HUES48 (cell line): ENCODE data around the gene TMEM170B.
"Not testable (repeated sequence)": the region's sequence is repeated elsewhere in the genome, so short reads cannot be mapped to it uniquely, and the experiment has no call there.

Experiments used
- H3K27ac ChIP-seq: one replicate; pipeline ENCODE4 v1.7.0; 2013; ENCODE audit warnings: low read depth, low read length, inconsistent platforms
- H3K27me3 ChIP-seq: 2 replicates; pipeline ENCODE4 v1.6.1; 2013; ENCODE audit warnings: mild to moderate bottlenecking, low read length; ENCODE audit not compliant: control insufficient read depth, insufficient read depth
- H3K36me3 ChIP-seq: 2 replicates; pipeline ENCODE4 v1.6.1; 2013; ENCODE audit warnings: low read length; ENCODE audit not compliant: control insufficient read depth, insufficient read depth
- H3K4me1 ChIP-seq: 2 replicates; pipeline ENCODE4 v1.6.1; 2013; ENCODE audit warnings: mild to moderate bottlenecking, low read length; ENCODE audit not compliant: control insufficient read depth, insufficient read depth
- H3K4me3 ChIP-seq: 2 replicates; pipeline ENCODE4 v1.5.1; 2013; ENCODE audit warnings: mild to moderate bottlenecking, low read depth, low read length
- H3K9ac ChIP-seq: 2 replicates; pipeline ENCODE4 v1.6.1; 2013; ENCODE audit warnings: mild to moderate bottlenecking, low read depth, low read length, moderate library complexity
- H3K9me3 ChIP-seq: 2 replicates; pipeline ENCODE4 v1.6.1; 2013; ENCODE audit warnings: low read length; ENCODE audit not compliant: control insufficient read depth, insufficient read depth

The TMEM170B gene

DNA sequence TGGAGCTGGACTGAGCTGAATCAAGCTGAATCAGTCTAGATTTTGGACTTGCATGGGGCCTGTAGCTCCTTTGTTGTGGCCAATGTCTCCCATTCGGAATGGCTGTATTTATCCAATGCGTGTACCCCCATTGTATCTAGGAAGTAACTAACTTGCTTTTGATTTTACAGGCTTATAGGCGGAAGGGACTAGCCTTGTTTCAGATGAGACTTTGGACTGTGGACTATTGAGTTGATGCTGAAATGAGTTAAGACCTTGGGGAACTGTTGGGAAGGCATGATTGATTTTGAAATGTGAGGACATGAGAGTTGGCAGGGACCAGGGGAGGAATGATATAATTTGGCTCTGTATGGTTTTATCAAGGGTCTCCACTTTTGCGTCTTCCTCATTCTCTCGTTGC, 3.0 kb upstream of the TMEM170B start:
- H3K27me3 ChIP-seq: peaks cover 36% of the 10 kb centered on the region

DNA sequence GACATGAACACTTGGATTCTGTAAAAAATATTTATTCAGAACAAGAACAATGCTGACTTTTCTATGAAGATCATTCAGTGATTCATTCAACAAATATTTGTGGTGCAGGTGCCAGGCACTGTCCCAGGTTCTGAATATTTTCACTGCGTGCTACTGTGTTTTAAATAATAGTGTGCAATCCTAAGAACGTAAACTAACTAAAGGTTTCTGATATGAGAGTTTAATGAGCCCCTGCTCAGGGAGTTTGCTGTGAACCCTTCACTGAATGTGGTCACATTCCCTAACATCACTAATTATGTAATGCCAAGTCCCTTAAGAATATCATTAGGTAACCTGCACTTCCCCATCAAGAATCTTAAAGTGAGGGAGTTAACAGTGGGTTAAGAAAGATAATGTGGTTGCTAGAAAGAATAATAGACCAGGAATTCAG, 1.7 kb upstream of the TMEM170B start:
- Histone ChIP-seq H3K36me3 (no peaks in the 10 kb centered on the region), H3K9me3 (no peaks in the 10 kb centered on the region), H3K4me3 (no peak overlapping the region), H3K27me3 (peaks cover 47% of the 10 kb centered on the region), H3K9ac (no peak overlapping the region), H3K4me1 (peaks cover 15% of the 10 kb centered on the region; the same call in 1 of the 2 replicates), H3K27ac (no peak overlapping the region)

More for the DNA sequence above, 3.0 kb upstream of the TMEM170B start:
- H3K36me3 ChIP-seq: no peaks in the 10 kb centered on the region
- H3K9ac ChIP-seq: no peak overlapping the region
- H3K27ac ChIP-seq: no peak overlapping the region
- no peak overlapping the region for H3K4me3 ChIP-seq
- H3K9me3 ChIP-seq: no peaks in the 10 kb centered on the region
- peaks cover 15% of the 10 kb centered on the region; the same call in 1 of the 2 replicates for H3K4me1 ChIP-seq

DNA sequence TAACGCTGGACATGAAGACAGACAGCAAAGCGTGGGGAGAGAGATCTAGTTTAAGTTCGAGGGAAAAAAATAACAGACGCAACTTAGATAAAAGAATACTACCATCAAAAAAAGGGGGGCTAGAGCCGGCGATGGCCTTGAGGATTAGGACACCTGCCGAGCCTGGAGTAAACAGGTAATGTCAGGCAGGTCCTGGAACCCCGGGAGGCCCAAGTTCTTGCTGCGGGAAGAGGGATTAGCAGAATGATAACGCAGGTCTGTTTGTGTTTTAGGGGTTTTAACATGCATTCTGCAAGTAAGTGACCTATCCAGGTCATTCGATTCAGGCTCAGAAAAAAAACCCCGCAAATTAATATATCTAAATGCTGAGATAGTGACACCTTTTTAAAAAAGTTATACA, 754 bp upstream of the TMEM170B start:
- Histone ChIP-seq H3K9me3 (no peaks in the 10 kb centered on the region), H3K27me3 (peaks cover 47% of the 10 kb centered on the region), H3K4me1 (peaks cover 15% of the 10 kb centered on the region; the same call in 1 of the 2 replicates), H3K9ac (no peak overlapping the region), H3K36me3 (no peaks in the 10 kb centered on the region), H3K27ac (peak overlapping the region; percentile 75), H3K4me3 (peak overlapping the region; percentile 79)

DNA sequence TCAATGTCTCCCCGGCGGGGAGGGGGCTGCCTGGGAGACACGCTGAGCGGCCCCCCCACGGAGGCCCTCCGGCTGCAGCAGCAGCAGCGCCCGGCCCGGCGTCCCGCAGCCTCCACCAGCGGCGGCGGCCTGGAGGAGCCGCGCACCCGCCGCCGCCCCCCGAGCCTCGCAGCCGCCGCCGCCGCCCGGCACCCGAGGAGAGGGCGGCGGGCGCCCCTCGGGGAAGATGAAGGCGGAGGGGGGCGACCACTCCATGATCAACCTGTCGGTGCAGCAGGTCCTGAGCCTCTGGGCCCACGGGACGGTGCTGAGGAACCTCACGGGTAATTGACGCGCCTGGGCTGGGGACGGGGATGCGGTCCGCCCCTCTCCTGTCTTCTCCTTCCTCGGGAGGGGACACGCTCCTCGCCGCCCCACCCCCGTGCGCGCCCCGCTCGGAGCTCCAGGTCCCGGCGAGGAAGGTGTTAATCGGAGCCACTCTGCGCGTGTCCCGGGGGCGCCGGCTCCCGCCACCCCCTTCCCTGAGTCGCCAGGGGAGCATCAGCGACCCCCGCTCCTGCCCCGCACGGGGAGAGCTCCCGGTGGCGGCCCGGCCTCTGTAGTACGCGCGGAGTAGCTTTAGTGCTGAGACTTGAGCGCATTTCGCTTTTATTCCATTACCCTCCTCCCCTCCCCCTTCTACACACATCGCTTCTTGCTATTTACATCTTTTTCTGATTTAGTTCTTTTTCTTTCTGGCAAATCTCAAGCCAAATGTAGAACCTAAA, 686 bp downstream of the TMEM170B start:
- peaks cover 47% of the 10 kb centered on the region for H3K27me3 ChIP-seq
- no peak overlapping the region; the same call in 1 of the 2 replicates for H3K9ac ChIP-seq
- H3K4me3 ChIP-seq: peak overlapping the region; percentile 79
- no peaks in the 10 kb centered on the region for H3K9me3 ChIP-seq
- H3K36me3 ChIP-seq: no peaks in the 10 kb centered on the region
- H3K4me1 ChIP-seq: peaks cover 15% of the 10 kb centered on the region; the same call in 1 of the 2 replicates
- H3K27ac ChIP-seq: no peak overlapping the region

DNA sequence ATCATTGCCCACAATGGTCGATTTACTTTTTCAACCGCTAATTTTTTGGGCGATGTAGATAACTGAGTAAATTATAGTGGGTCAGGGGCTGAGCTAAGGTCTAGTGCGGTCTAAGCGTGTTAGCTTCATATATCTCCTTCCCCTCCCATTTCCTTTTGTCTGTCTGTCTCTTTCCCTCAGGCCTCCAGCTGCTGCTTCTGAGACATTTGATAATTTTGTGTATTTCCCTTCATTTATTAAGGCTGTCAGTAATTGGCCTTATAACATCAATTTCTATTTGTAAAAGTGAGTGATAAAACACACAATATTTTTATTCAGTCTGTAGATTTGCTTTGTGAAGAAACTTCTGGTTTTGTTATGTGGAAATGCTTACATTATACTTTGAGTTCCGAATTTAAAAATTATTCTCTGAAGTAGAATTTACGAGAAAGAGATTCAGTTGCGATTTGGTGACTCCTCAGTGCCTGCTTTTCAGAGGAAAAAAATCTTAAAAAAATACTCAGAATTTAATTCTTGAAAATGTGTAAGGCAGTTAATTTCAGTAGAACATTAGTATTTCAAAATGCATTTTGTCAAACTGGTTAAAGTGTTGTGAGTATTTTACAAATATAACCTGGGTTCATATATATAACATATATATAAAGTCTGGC, 1.4 kb downstream of the TMEM170B start:
- no peak overlapping the region for H3K9ac ChIP-seq
- peaks cover 15% of the 10 kb centered on the region; the same call in 1 of the 2 replicates for H3K4me1 ChIP-seq
- peak overlapping the region; percentile 79 for H3K4me3 ChIP-seq
- no peak overlapping the region for H3K27ac ChIP-seq
- no peaks in the 10 kb centered on the region for H3K36me3 ChIP-seq
- H3K27me3 ChIP-seq: peaks cover 47% of the 10 kb centered on the region
- no peaks in the 10 kb centered on the region for H3K9me3 ChIP-seq

DNA sequence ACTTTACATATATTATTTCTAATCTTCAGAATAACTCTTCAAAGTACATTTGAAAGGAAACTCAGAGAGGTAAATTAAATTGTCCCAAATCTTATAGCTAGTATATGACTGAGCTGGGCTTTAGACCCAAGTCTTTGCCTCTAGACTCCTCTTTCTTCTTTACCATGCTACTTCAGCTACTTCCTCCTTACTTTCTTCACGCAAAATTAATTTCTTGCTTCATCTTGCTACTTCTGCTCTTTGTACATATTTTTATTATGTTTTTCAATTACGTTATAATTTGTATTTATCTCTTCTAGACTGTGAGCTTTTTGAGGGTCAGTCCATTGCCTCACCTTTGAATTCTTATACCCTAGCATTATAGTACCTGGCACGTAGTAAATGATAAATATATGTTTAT, 5.3 kb downstream of the TMEM170B start:
- Histone ChIP-seq H3K9ac (no peak overlapping the region), H3K36me3 (no peaks in the 10 kb centered on the region), H3K4me3 (no peak overlapping the region), H3K9me3 (no peaks in the 10 kb centered on the region), H3K27me3 (peaks cover 25% of the 10 kb centered on the region), H3K27ac (no peak overlapping the region), H3K4me1 (peaks cover 6% of the 10 kb centered on the region; the same call in 1 of the 2 replicates)

DNA sequence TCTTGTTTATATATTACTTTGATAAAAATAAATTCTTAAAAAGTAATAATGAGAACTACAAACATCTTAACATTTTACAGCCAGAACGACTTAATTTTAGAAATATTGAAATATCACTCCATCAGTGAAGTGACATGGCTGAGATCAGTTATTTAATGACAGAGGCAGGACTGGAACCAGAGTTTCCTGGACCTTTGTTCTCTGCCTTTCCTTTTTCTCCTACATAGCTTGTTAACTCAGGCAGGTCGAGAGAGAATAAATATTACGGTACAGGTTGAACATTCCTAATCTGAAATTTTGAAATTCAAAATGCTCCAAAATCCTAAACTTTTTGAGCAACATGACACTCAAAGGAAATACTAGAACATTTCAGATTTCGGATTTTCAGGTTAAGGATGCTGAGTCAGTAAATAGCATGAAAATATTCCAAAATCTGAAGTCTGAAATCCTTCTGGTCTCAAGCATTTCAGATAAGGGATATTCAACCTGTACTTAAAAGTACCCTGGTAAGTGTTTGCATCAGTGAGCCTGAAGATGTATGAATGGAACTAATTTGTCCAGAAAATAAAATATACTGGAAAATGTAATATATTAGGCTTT, 6.5 kb downstream of the TMEM170B start:
- H3K27me3 ChIP-seq: peaks cover 16% of the 10 kb centered on the region
- H3K27ac ChIP-seq: no peak overlapping the region
- no peak overlapping the region for H3K4me3 ChIP-seq
- H3K9ac ChIP-seq: no peak overlapping the region
- H3K9me3 ChIP-seq: no peaks in the 10 kb centered on the region
- peaks cover under 1% of the 10 kb centered on the region; the same call in 1 of the 2 replicates for H3K4me1 ChIP-seq
- H3K36me3 ChIP-seq: no peaks in the 10 kb centered on the region

DNA sequence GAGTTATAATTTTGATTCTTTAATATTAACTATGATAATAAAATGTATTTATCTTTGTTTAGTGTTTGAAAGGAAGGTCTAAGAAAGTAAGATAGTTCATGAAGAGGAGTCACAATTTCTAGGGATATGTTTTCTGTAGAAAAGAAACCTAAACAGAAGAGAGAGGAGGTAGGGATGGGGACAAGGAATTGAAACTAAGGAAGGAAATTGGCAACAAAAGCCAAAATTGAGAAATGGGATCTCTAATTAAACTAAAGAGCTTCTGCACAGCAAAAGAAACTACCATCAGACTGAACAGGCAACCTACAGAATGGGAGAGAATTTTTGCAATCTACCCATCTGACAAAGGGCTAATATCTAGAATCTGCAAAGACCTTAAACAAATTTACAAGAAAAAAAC, 10.3 kb downstream of the TMEM170B start:
- not testable (repeated sequence) for H3K27me3 ChIP-seq, H3K4me3 ChIP-seq, H3K9me3 ChIP-seq, H3K9ac ChIP-seq, H3K36me3 ChIP-seq, H3K27ac ChIP-seq, H3K4me1 ChIP-seq

DNA sequence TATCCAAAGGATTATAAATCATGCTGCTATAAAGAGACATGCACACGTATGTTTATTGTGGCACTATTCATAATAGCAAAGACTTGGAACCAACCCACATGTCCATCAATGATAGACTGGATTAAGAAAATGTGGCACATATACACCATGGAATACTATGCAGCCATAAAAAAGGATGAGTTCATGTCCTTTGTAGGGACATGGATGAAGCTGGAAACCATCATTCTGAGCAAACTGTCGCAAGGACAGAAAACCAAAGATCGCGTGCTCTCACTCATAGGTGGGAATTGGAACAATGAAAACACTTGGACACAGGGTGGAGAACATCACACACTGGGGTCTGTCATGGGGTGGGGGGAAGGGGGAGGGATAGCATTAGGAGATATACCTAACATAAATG, 11.0 kb downstream of the TMEM170B start:
- not testable (repeated sequence) for H3K4me1 ChIP-seq, H3K27me3 ChIP-seq, H3K36me3 ChIP-seq, H3K9me3 ChIP-seq, H3K4me3 ChIP-seq, H3K9ac ChIP-seq, H3K27ac ChIP-seq

DNA sequence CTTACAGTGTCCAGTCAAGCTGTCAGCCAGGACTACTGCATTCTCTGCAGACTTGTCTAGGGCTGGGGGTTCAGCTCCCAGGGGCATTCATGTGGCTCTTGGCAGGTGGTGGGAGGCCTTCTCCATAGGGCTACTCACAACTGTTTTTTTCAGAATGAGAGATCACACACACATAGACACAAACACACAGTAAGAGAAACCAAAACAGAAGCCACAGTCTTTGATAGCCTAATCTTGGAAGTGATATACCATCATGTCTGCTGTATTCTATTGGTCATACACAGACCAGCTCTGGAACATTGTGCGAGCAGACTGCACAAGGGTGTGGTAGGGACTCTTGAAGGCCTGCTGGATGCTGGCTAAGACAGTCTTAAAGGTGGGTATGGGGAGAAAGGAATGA, 13.5 kb downstream of the TMEM170B start:
- Histone ChIP-seq H3K27ac (no peak overlapping the region), H3K9me3 (no peaks in the 10 kb centered on the region), H3K4me1 (peaks cover 5% of the 10 kb centered on the region), H3K27me3 (no peaks in the 10 kb centered on the region), H3K36me3 (no peaks in the 10 kb centered on the region), H3K9ac (no peak overlapping the region), H3K4me3 (no peak overlapping the region)

DNA sequence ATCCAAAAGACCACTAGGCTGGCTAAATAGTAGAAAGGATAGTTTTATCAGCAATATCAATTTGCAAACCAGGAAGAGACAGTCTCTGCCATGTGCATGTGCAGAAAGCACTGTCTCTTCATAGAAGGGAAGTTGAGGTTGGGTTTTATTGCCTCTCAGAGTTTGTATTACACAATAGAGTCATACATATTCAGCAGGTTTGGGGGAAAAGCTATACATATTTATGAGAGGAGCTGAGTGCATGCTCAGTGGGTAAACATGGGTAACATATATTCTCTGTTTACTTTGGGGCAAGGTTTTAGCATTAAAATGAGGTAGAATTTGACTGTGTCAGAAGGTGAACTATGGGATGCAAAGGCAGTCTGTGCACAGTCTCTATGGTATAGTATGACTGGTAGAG, 14.9 kb downstream of the TMEM170B start:
- H3K9me3 ChIP-seq: no peaks in the 10 kb centered on the region
- no peak overlapping the region for H3K9ac ChIP-seq
- no peak overlapping the region for H3K27ac ChIP-seq
- H3K36me3 ChIP-seq: no peaks in the 10 kb centered on the region
- H3K27me3 ChIP-seq: no peaks in the 10 kb centered on the region
- H3K4me1 ChIP-seq: peaks cover 14% of the 10 kb centered on the region
- H3K4me3 ChIP-seq: no peak overlapping the region
